ENCODE measurements around the gene ADAMTSL2. TPM values are rescaled to one million over a fixed set of nuclear protein-coding genes. Genes with fewer than 3 reads are reported as not detected.

Gene ADAMTSL2
- total and polyA plus RNA-seq, 3 experiments from 2014 or later: not detected

DNA sequence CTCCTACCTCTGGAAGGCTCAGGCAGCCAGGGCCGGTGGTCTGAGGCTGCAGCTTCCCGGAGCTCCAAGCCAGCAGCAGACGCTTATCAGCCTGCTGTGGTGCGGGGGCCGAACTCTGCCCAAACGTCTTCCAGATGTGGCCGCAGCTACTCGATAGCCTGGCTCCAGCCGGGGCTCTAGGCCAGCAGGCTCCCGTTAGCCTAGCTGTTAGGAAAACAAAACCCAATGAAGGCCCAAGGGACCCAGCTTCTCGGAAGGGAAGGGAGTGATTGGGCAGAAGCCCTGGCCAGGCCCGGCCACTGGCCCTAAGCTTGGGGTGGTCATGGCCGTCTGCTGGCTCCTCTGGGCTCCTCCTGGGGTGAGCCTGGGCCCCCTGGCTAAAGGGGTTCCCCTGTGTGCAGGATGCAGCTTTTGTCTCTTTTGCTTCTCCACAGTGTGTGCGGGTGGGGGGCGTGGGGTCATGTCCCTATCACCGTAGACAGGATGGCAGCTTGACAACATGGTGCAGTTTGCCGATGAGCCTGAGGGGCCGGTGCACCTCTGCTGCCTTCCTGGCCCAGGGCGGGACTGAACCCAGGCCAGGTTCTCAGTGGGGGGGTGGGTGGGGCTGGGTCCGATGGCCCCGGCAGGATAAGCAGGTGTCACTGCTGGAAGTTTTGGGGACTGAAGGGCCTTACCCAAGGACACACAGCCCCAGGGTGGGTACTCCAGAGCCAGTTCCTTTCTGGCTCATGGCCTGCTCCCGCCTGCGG lies 28.4 kb upstream of the ADAMTSL2 start:
- peaks cover 27% of the 10 kb centered on the region for H3K4me1 ChIP-seq (ENCODE audit: insufficient read depth, low read length)
- H3K4me3 ChIP-seq (ENCODE audit: low read length): no peak overlapping the region
- Mint-ChIP-seq H3K9me3 (peaks cover 10 to 22% (median 17%) of the 10 kb centered on the region in 5 donors), H3K4me1 (peaks cover 10 to 12% (median 12%) of the 10 kb centered on the region in 3 donors), H3K27ac (no peak overlapping the region), H3K36me3 (peaks cover 0 to 15% (median 0%) of the 10 kb centered on the region in 3 donors), H3K27me3 (peaks cover 16% of the 10 kb centered on the region in 2 donors), H3K4me3 (no peak overlapping the region)
- H3K27ac ChIP-seq (ENCODE audit: low read depth, low read length): no peak overlapping the region
- H3K36me3 ChIP-seq (ENCODE audit: insufficient read depth, low read length): no peaks in the 10 kb centered on the region
- no peaks in the 10 kb centered on the region for H3K27me3 ChIP-seq (ENCODE audit: insufficient read depth, low read length, poor library complexity, severe bottlenecking)
- CTCF ChIA-PET: no interaction called here
- no peak for DNase-seq
- POLR2A ChIA-PET: no interaction called here
- H3K9me3 ChIP-seq (ENCODE audit: low read length): no peaks in the 10 kb centered on the region

DNA sequence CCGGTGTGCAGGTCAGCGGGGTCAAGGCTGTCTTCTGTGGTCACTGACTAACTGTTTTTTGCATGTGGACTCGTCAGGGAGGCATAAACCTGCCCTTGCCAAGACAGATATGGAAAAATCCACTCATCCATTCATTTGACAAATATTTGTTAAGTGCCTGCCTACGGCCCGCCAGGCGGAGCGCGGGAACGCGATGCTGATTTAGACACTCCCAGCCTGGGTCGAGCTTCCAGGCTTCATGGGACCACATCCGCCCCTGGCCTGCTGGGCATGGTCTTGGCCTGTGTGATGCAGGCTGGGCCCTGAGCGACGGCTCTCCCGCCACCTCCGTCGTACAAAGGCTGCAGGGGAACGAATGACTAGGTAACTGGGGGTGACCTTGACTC lies 27.9 kb upstream of the ADAMTSL2 start:
- Histone ChIP-seq H3K9me3 (ENCODE audit: low read length) (no peaks in the 10 kb centered on the region), H3K4me3 (ENCODE audit: low read length) (no peak overlapping the region), H3K27me3 (ENCODE audit: insufficient read depth, low read length, poor library complexity, severe bottlenecking) (no peaks in the 10 kb centered on the region), H3K27ac (ENCODE audit: low read depth, low read length) (peak overlapping the region; percentile 31), H3K4me1 (ENCODE audit: insufficient read depth, low read length) (peaks cover 27% of the 10 kb centered on the region), H3K36me3 (ENCODE audit: insufficient read depth, low read length) (no peaks in the 10 kb centered on the region)
- DNase-seq: no peak
- CTCF ChIA-PET: no interaction called here
- POLR2A ChIA-PET: no interaction called here
- Mint-ChIP-seq H3K36me3 (peaks cover 0 to 10% (median 0%) of the 10 kb centered on the region in 3 donors), H3K27me3 (peaks cover 10 to 16% of the 10 kb centered on the region in 2 donors), H3K27ac (no peak overlapping the region), H3K4me1 (peaks cover 10 to 12% (median 12%) of the 10 kb centered on the region in 3 donors), H3K9me3 (peaks cover 10 to 16% (median 12%) of the 10 kb centered on the region in 5 donors), H3K4me3 (no peak overlapping the region)

GRCh38 chr9:133507246-133507965 lies 27.1 kb upstream of the ADAMTSL2 start:
- Histone ChIP-seq H3K4me1 (ENCODE audit: insufficient read depth, low read length) (peaks cover 27% of the 10 kb centered on the region), H3K27ac (ENCODE audit: low read depth, low read length) (peak overlapping the region; percentile 31), H3K4me3 (ENCODE audit: low read length) (no peak overlapping the region), H3K9me3 (ENCODE audit: low read length) (no peaks in the 10 kb centered on the region), H3K36me3 (ENCODE audit: insufficient read depth, low read length) (no peaks in the 10 kb centered on the region), H3K27me3 (ENCODE audit: insufficient read depth, low read length, poor library complexity, severe bottlenecking) (no peaks in the 10 kb centered on the region)
- H3K4me3 Mint-ChIP-seq: peak overlapping the region in 1 of 7 donors; percentile 36
- H3K9me3 Mint-ChIP-seq: peaks cover 3 to 9% (median 4%) of the 10 kb centered on the region in 5 donors
- ChIA-PET CTCF (no interaction called here), POLR2A (no interaction called here)
- H3K27me3 Mint-ChIP-seq: peaks cover 6 to 12% of the 10 kb centered on the region in 2 donors
- H3K36me3 Mint-ChIP-seq: peaks cover 0 to 4% (median 0%) of the 10 kb centered on the region in 3 donors
- DNase-seq: no peak
- peaks cover 10 to 12% (median 12%) of the 10 kb centered on the region in 3 donors for H3K4me1 Mint-ChIP-seq
- H3K27ac Mint-ChIP-seq: no peak overlapping the region

- Mint-ChIP-seq H3K9me3 (peaks cover 0 to 5% (median 0%) of the 10 kb centered on the region in 5 donors), H3K36me3 (no peaks in the 10 kb centered on the region), H3K27ac (peak overlapping the region in 2 of 8 donors; percentile 47), H3K4me3 (no peak overlapping the region), H3K4me1 (peaks cover 10 to 12% (median 12%) of the 10 kb centered on the region in 3 donors), H3K27me3 (peaks cover 2 to 7% of the 10 kb centered on the region in 2 donors)
- Histone ChIP-seq H3K4me3 (ENCODE audit: low read length) (no peak overlapping the region), H3K27me3 (ENCODE audit: insufficient read depth, low read length, poor library complexity, severe bottlenecking) (no peaks in the 10 kb centered on the region), H3K27ac (ENCODE audit: low read depth, low read length) (no peak overlapping the region), H3K4me1 (ENCODE audit: insufficient read depth, low read length) (peaks cover 27% of the 10 kb centered on the region), H3K9me3 (ENCODE audit: low read length) (no peaks in the 10 kb centered on the region), H3K36me3 (ENCODE audit: insufficient read depth, low read length) (no peaks in the 10 kb centered on the region)
- ChIA-PET CTCF (no interaction called here), POLR2A (no interaction called here)
- no peak for DNase-seq
Observed at GRCh38 chr9:133508046-133508445, 26.5 kb upstream of the ADAMTSL2 start.

DNA sequence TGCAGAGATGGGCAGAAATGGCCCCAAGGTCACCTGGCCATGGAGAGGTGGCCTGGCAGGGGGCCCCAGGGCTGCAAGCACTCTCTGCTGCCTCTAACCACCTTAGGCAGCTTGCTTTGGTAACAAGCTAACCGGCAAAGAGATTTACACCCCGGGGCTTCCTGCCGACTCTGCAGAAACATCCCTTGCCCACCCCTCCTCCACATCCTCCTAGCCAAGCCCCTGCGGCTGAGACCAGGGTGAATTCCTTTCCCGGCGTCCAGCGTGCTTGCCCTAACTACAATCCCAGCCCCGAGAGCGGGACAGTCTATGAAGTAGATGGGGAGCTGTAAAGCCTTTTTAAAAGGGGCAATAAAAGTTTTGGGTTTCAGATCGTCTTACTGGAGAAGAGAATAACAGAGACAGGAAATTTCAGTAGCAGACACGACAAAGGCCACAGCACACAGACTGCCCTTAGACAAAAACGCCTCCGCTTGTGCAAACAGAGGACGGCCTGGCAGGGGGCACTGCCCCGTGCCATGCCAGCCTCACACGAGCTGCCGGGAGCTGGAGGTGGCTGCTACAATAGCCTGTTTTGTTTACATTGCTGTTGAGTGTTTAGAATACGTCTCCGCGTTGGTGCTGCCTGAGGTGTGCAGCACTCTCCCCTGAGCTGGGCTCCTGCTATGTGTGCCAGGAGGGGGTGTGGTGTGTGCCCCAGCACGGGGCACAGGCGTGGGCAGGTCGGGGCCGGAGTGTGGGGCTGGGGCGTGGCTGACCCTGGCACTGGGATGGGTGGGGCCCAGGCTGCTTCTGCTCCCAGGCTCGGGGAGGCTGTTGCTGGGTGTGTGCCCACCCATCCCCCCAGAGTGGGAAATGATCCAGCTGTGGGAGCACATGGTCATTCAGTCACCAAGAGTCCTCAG lies 25.1 kb upstream of the ADAMTSL2 start:
- peaks cover 27% of the 10 kb centered on the region for H3K4me1 ChIP-seq (ENCODE audit: insufficient read depth, low read length)
- CTCF ChIA-PET: interaction anchor here (1.2 kb wide), 1 partner anchor 16 kb away, joined by 5 read pairs; no protein-coding TSS in a partner anchor
- Mint-ChIP-seq H3K4me3 (peak overlapping the region; percentile 54 to 89 (median 85)), H3K27ac (peak overlapping the region; percentile 76 to 94 (median 88)), H3K36me3 (no peaks in the 10 kb centered on the region), H3K9me3 (no peaks in the 10 kb centered on the region), H3K4me1 (peaks cover 10 to 12% (median 12%) of the 10 kb centered on the region in 3 donors), H3K27me3 (no peaks in the 10 kb centered on the region)
- H3K4me3 ChIP-seq (ENCODE audit: low read length): peak overlapping the region; percentile 15
- H3K9me3 ChIP-seq (ENCODE audit: low read length): no peaks in the 10 kb centered on the region
- no peaks in the 10 kb centered on the region for H3K27me3 ChIP-seq (ENCODE audit: insufficient read depth, low read length, poor library complexity, severe bottlenecking)
- H3K36me3 ChIP-seq (ENCODE audit: insufficient read depth, low read length): no peaks in the 10 kb centered on the region
- peak in 1 of 5 donors; percentile 56 for DNase-seq
- H3K27ac ChIP-seq (ENCODE audit: low read depth, low read length): no peak overlapping the region
- POLR2A ChIA-PET: no interaction called here

DNA sequence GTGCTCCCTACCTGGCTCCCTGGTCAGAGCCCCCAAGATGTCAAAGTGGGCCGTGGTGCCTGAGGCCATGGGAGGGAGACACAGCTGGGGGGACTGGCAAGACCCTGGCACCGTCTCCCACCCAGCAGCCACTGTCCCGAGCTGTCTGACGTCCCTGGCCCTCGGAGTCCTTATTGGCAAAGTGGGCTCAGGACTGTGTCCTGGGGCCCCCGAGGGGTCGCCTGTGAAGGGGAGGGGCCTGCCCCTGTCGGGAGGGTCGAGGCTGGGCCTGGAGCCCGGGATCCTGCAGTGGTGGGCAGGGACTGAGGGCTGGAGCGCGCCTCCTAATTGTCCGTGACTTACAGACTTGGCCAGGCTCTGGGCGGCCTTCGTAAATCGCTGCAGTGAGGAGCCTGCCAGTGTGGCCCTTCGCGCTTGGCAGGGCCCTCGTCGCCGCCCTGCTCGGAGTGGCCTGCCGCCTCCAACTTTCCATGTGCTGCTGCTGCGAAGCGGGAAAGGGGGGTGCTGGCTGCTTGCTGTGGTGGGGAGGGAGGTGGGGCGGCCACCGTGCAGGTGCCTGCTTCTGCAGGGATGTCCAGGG lies 23.5 kb upstream of the ADAMTSL2 start:
- ChIA-PET CTCF (no interaction called here), POLR2A (no interaction called here)
- Histone ChIP-seq H3K27me3 (ENCODE audit: insufficient read depth, low read length, poor library complexity, severe bottlenecking) (no peaks in the 10 kb centered on the region), H3K36me3 (ENCODE audit: insufficient read depth, low read length) (no peaks in the 10 kb centered on the region), H3K4me1 (ENCODE audit: insufficient read depth, low read length) (peaks cover 27% of the 10 kb centered on the region), H3K27ac (ENCODE audit: low read depth, low read length) (no peak overlapping the region), H3K9me3 (ENCODE audit: low read length) (no peaks in the 10 kb centered on the region), H3K4me3 (ENCODE audit: low read length) (no peak overlapping the region)
- Mint-ChIP-seq H3K4me3 (peak overlapping the region in 2 of 7 donors; percentile 34 to 61), H3K27me3 (peaks cover 2 to 3% of the 10 kb centered on the region in 2 donors), H3K4me1 (peaks cover 10 to 12% (median 12%) of the 10 kb centered on the region in 3 donors), H3K9me3 (no peaks in the 10 kb centered on the region), H3K36me3 (no peaks in the 10 kb centered on the region), H3K27ac (peak overlapping the region in 1 of 8 donors; percentile 44)
- DNase-seq: no peak

DNA sequence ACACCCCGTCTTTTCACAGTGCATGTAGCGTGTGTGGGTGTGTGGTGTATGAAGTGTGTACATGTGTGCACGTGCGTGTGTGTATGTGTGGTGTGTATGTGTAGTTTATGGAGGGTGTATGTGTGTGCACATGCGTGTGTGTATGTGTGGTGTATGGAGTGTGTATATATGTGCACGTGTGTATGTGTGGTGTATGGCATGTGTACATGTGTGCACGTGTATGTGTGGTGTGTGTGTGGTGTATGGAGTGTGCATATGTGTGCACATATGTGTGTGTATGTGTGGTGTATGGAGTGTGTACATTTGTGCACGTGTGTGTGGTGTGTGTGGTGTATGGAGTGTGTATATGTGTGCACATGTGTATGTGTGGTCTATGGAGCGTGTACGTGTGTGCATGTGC lies 22.9 kb upstream of the ADAMTSL2 start:
- no peaks in the 10 kb centered on the region for H3K36me3 Mint-ChIP-seq
- no peak overlapping the region for H3K27ac Mint-ChIP-seq
- H3K9me3 Mint-ChIP-seq: no peaks in the 10 kb centered on the region
- H3K4me1 Mint-ChIP-seq: peaks cover 10 to 12% (median 12%) of the 10 kb centered on the region in 3 donors
- CTCF ChIA-PET: no interaction called here
- Histone ChIP-seq H3K9me3 (ENCODE audit: low read length) (no peaks in the 10 kb centered on the region), H3K27me3 (ENCODE audit: insufficient read depth, low read length, poor library complexity, severe bottlenecking) (no peaks in the 10 kb centered on the region), H3K4me1 (ENCODE audit: insufficient read depth, low read length) (peaks cover 27% of the 10 kb centered on the region), H3K4me3 (ENCODE audit: low read length) (no peak overlapping the region), H3K27ac (ENCODE audit: low read depth, low read length) (no peak overlapping the region), H3K36me3 (ENCODE audit: insufficient read depth, low read length) (no peaks in the 10 kb centered on the region)
- no peak overlapping the region for H3K4me3 Mint-ChIP-seq
- POLR2A ChIA-PET: no interaction called here
- H3K27me3 Mint-ChIP-seq: peaks cover 2 to 4% of the 10 kb centered on the region in 2 donors
- no peak for DNase-seq
